H1 (cell line): ENCODE measurements around the gene SOD2. TPM values are rescaled to one million over a fixed set of nuclear protein-coding genes. Genes with fewer than 3 reads are reported as not detected.

Experiments used
- CTCF ChIA-PET: fragments of 300-600 bp; sonication (Branson Sonifier 250); formaldehyde crosslinking; loops from one replicate; lab custom pipeline; 2021; ENCODE audit not compliant: partially characterized antibody; lab: Charles Lee
- POLR2A ChIA-PET: fragments of 300-600 bp; sonication (Branson Sonifier 250); formaldehyde crosslinking; loops from one replicate; lab custom pipeline; 2021; ENCODE audit warnings: inconsistent platforms; ENCODE audit not compliant: partially characterized antibody; lab: Charles Lee
- DNase-seq, 2 experiments: peaks; one replicate each; pipeline versions ENCODE4 v3.0.0 to v3.0.0-alpha.2; 2010 to 2022; ENCODE audit warnings: low spot score in 2 of 2, low read depth in 1 of 2, mixed read lengths in 1 of 2
- FAIRE-seq: peaks from 2 replicates; lab custom pipeline; 2011; peaks lifted over from hg19 to GRCh38; lab: Jason Lieb, UNC
- H2AFZ ChIP-seq: 2 replicates; pipeline ENCODE4 v1.8.1; 2012; ENCODE audit warnings: low read length, inconsistent platforms
- H2AK5ac ChIP-seq: 2 replicates; pipeline ENCODE4 v1.6.1; 2013; ENCODE audit warnings: low read depth, low read length
- H2BK120ac ChIP-seq: replicated peaks from 2 replicates; pipeline ENCODE3; 2013; ENCODE audit warnings: low read depth, low read length, inconsistent platforms
- H2BK12ac ChIP-seq: 2 replicates; pipeline ENCODE4 v1.6.1; 2013; ENCODE audit warnings: low read depth, low read length
- H2BK15ac ChIP-seq: 2 replicates; pipeline ENCODE4 v1.6.1; 2013; ENCODE audit warnings: low read length
- H2BK20ac ChIP-seq: 2 replicates; pipeline ENCODE4 v1.6.1; 2013; ENCODE audit warnings: low read length
- H2BK5ac ChIP-seq: 2 replicates; pipeline ENCODE4 v1.6.1; 2013; ENCODE audit warnings: low read depth, low read length
- H3K14ac ChIP-seq: 2 replicates; pipeline ENCODE4 v1.6.1; 2013; ENCODE audit warnings: inconsistent platforms; ENCODE audit not compliant: insufficient read length
- H3K18ac ChIP-seq: 2 replicates; pipeline ENCODE4 v1.6.1; 2013; ENCODE audit warnings: low read length; ENCODE audit errors: extremely low read depth
- H3K23ac ChIP-seq: 2 replicates; pipeline ENCODE4 v1.6.1; 2013; ENCODE audit warnings: inconsistent platforms; ENCODE audit not compliant: insufficient read length
- H3K23me2 ChIP-seq: 2 replicates; pipeline ENCODE4 v1.6.1; 2013; ENCODE audit warnings: low read depth, low read length
- H3K27ac ChIP-seq: 2 replicates; pipeline ENCODE4 v1.6.1; 2011; ENCODE audit warnings: low read depth, low read length, inconsistent platforms
- H3K27me3 ChIP-seq, 4 experiments: replicated peaks in 1 of 4; 1 replicate in 1 of 4; 2 replicates in 3 of 4; pipeline versions ENCODE4 v1.6.1 to v1.8.1; 2011 to 2013; ENCODE audit warnings: low read length in 3 of 4, mild to moderate bottlenecking in 3 of 4, inconsistent platforms in 2 of 4, mixed read lengths in 2 of 4, moderate library complexity in 1 of 4; ENCODE audit not compliant: control insufficient read depth in 3 of 4, insufficient read depth in 3 of 4; ENCODE audit errors: extremely low read depth in 1 of 4
- H3K36me3 ChIP-seq, 4 experiments: 2 replicates each; pipeline versions ENCODE4 v1.6.1 to v1.8.1; 2011 to 2013; ENCODE audit warnings: mild to moderate bottlenecking in 4 of 4, low read length in 3 of 4, moderate library complexity in 2 of 4, control low read depth in 1 of 4, inconsistent platforms in 1 of 4; ENCODE audit not compliant: insufficient read depth in 4 of 4, control insufficient read depth in 2 of 4
- H3K4ac ChIP-seq: replicated peaks from 2 replicates; pipeline ENCODE3; 2013; ENCODE audit warnings: low read length, low read depth, mixed read lengths, inconsistent platforms; ENCODE audit not compliant: insufficient read length
- H3K4me1 ChIP-seq, 4 experiments: replicated peaks in 1 of 4; 1 replicate in 1 of 4; 2 replicates in 3 of 4; pipeline versions ENCODE4 v1.6.1 to v1.8.1; 2011 to 2013; ENCODE audit warnings: low read length in 3 of 4, inconsistent platforms in 2 of 4, mixed read lengths in 1 of 4; ENCODE audit not compliant: insufficient read depth in 4 of 4, control insufficient read depth in 3 of 4
- H3K4me2 ChIP-seq, 2 experiments: 2 replicates each; pipeline versions ENCODE4 v1.6.1 to v1.8.1; 2011 to 2013; ENCODE audit warnings: low read depth in 2 of 2, low read length in 2 of 2, control low read depth in 1 of 2, inconsistent platforms in 1 of 2, mild to moderate bottlenecking in 1 of 2; ENCODE audit not compliant: insufficient read depth in 1 of 2
- H3K4me3 ChIP-seq, 4 experiments: fragments of 200-600, 300-600 bp in 1 of 4; sonication (generic), shearing (Covaris generic), sonication (Bioruptor Twin) in 1 of 4; 2 replicates each; pipeline versions ENCODE4 v1.5.1 to v1.8.1; 2011 to 2016; ENCODE audit warnings: low read length in 4 of 4, low read depth in 3 of 4, control low read depth in 2 of 4, inconsistent platforms in 2 of 4, mild to moderate bottlenecking in 2 of 4, mixed read lengths in 1 of 4, moderate library complexity in 1 of 4; ENCODE audit not compliant: insufficient read depth in 2 of 4; ENCODE audit errors: extremely low read depth in 1 of 4
- H3K56ac ChIP-seq: replicated peaks from 2 replicates; pipeline ENCODE3; 2013; ENCODE audit warnings: low read depth, mild to moderate bottlenecking, mixed read lengths, low read length, inconsistent platforms; ENCODE audit not compliant: insufficient read length
- H3K79me1 ChIP-seq: 2 replicates; pipeline ENCODE4 v1.6.1; 2013; ENCODE audit warnings: low read depth, low read length, control low read depth
- H3K79me2 ChIP-seq, 2 experiments: 2 replicates each; pipeline versions ENCODE4 v1.6.1 to v1.8.1; 2012 to 2013; ENCODE audit warnings: low read length in 2 of 2, mild to moderate bottlenecking in 2 of 2, inconsistent platforms in 1 of 2; ENCODE audit not compliant: insufficient read depth in 2 of 2, control insufficient read depth in 1 of 2
- H3K9ac ChIP-seq, 4 experiments: replicated peaks in 1 of 4; 1 replicate in 1 of 4; 2 replicates in 3 of 4; pipeline versions ENCODE4 v1.6.1 to v1.8.1; 2011 to 2013; ENCODE audit warnings: low read depth in 3 of 4, low read length in 3 of 4, control low read depth in 2 of 4, mild to moderate bottlenecking in 2 of 4, moderate library complexity in 2 of 4, inconsistent platforms in 1 of 4; ENCODE audit errors: extremely low read depth in 1 of 4
- H3K9me3 ChIP-seq, 2 experiments: 2 replicates each; pipeline versions ENCODE4 v1.6.1 to v1.8.1; 2012 to 2013; ENCODE audit warnings: mild to moderate bottlenecking in 2 of 2, moderate library complexity in 2 of 2, control low read depth in 1 of 2, inconsistent platforms in 1 of 2, low read depth in 1 of 2, low read length in 1 of 2, mixed read lengths in 1 of 2; ENCODE audit not compliant: insufficient read depth in 2 of 2
- H4K20me1 ChIP-seq, 2 experiments: replicated peaks in 1 of 2; 2 replicates each; pipeline versions ENCODE3 to v1.8.1; 2011 to 2013; ENCODE audit warnings: inconsistent platforms in 2 of 2, low read length in 2 of 2, mild to moderate bottlenecking in 1 of 2; ENCODE audit not compliant: insufficient read depth in 2 of 2, control insufficient read depth in 1 of 2
- H4K5ac ChIP-seq: 2 replicates; pipeline ENCODE4 v1.6.1; 2013; ENCODE audit warnings: low read length, low read depth, mixed read lengths, inconsistent platforms; ENCODE audit not compliant: insufficient read length
- H4K8ac ChIP-seq: 2 replicates; pipeline ENCODE4 v1.8.0; 2013; ENCODE audit warnings: mild to moderate bottlenecking, moderate library complexity, low read length, inconsistent platforms; ENCODE audit not compliant: insufficient read depth; ENCODE audit errors: extremely low read depth
- H4K91ac ChIP-seq: replicated peaks from 2 replicates; pipeline ENCODE3; 2013; ENCODE audit warnings: low read length, mixed read lengths, inconsistent platforms; ENCODE audit not compliant: insufficient read length
- RAD21 ChIP-seq, 2 experiments: IDR thresholded peaks in 1 of 2; conservative IDR thresholded peaks in 1 of 2; 2 replicates each; pipeline ENCODE4 v1.6.1; 2011; ENCODE audit warnings: low read depth in 2 of 2, low read length in 2 of 2, improper control_type of control experiment in 1 of 2, inconsistent platforms in 1 of 2, mild to moderate bottlenecking in 1 of 2, moderate library complexity in 1 of 2
- WGBS, 2 experiments: shearing (Covaris generic) in 1 of 2; methylation state at CpG; one replicate each; pipeline versions ENCODE4 v1.1.6 to v1.1.7; 2013 to 2015; ENCODE audit warnings: low lambda C conversion rate in 2 of 2, mixed read lengths in 2 of 2, inconsistent platforms in 1 of 2, low coverage in 1 of 2, missing lambda C conversion rate in 1 of 2; ENCODE audit not compliant: insufficient replicate concordance in 2 of 2, insufficient coverage in 1 of 2, insufficient read length in 1 of 2; ENCODE audit errors: extremely low coverage in 1 of 2, missing lambda C conversion rate in 1 of 2; 5-methylcytosine and 5-hydroxymethylcytosine counted together
- polyA plus RNA-seq, 7 experiments: library from polyadenylated mRNA; depleted of rRNA in 3 of 7; stranded (reverse) in 5 of 7; unstranded in 2 of 7; fragments of >200 nt in 5 of 7; fragments of 200-250 nt in 2 of 7; gene quantifications; 1 replicate in 5 of 7; 2 replicates in 1 of 7; 4 replicates in 1 of 7; pipeline versions ENCODE4 v1.2.1 to v1.2.3, GENCODE V29; 2011 to 2013; ENCODE audit warnings: missing spikeins in 2 of 7, mixed read lengths in 2 of 7
- total RNA-seq: library from RNA; stranded (reverse); fragmentation: NEBNext Ultra II Directional; extraction: Animal tissue kit (Norgen Biotek cat#: 25700); gene quantifications from 2 replicates; pipeline ENCODE4 v1.2.1, GENCODE V29; 2021
- TF ChIP-seq, protein P1 (sequence below): IDR thresholded peaks from 2 replicates; pipeline ENCODE4 v1.6.1; 2012; ENCODE audit warnings: inconsistent platforms
- TF ChIP-seq, protein P2 (sequence below), 3 experiments: IDR thresholded peaks; 1 replicate in 2 of 3; 2 replicates in 1 of 3; pipeline versions ENCODE4 v1.5.1 to v1.6.1; 2011; ENCODE audit warnings: low read length in 3 of 3, mild to moderate bottlenecking in 3 of 3, inconsistent platforms in 2 of 3, low read depth in 1 of 3, moderate library complexity in 1 of 3; ENCODE audit not compliant: insufficient read depth in 1 of 3; ENCODE audit errors: control extremely low read depth in 1 of 3

Gene SOD2
- total and polyA plus RNA-seq, 2 of the 8 experiments (the other 6 are each of a cell fraction or from before 2014, with no cell fraction given), result 31.1 to 88.7 TPM

DNA sequence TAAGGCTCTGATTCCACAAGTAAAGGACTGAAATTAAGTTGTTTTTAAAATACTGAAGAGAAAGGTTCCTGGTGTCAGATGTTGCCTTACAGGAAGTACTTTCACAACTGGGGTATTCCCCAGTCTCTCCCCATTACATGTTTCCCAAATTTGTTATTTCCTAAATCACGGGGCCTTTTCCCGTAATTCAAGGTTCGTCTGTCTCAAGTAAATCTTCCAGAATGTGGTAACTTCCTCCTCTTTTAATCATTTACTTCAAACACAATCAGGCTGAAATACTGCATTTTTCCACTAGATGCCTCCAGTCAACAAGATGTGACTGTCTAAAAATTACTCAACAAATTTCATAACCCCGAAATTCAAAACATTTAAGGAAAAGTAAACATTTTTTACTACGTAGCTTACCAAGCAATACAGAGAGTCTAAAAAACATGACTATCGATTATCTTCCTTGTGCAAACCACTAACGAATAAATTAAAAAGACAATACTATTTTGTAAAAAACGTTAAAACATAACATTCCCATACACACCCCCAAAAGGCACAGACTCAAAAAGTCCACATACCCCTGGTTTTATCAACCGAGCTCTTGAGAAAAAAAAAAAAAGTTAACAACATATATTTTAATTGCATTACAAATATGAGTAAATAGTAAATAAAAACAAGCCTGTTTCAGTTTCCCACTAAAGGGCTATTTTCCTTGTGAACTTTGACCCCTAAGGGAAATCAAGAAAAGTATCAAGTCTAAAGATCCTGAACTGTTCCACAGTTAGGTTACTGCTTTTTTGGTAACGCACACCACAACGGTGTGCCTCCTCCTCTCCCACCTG is 1.7 kb downstream of the SOD2 start:
- no peak overlapping the region for H3K9ac ChIP-seq

More for the DNA sequence above, 1.7 kb downstream of the SOD2 start:
- TF ChIP-seq RAD21 (IDR thresholded peaks at IDR 0.05 in 1 of 2, conservative IDR thresholded peaks at IDR 0.05 in 1 of 2; ENCODE audit: low read depth in 2 of 2, low read length in 2 of 2), result peak; percentile 49 to 56
- TF ChIP-seq, protein P1, sequence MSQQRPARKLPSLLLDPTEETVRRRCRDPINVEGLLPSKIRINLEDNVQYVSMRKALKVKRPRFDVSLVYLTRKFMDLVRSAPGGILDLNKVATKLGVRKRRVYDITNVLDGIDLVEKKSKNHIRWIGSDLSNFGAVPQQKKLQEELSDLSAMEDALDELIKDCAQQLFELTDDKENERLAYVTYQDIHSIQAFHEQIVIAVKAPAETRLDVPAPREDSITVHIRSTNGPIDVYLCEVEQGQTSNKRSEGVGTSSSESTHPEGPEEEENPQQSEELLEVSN, result no peak
- TF ChIP-seq, protein P2, sequence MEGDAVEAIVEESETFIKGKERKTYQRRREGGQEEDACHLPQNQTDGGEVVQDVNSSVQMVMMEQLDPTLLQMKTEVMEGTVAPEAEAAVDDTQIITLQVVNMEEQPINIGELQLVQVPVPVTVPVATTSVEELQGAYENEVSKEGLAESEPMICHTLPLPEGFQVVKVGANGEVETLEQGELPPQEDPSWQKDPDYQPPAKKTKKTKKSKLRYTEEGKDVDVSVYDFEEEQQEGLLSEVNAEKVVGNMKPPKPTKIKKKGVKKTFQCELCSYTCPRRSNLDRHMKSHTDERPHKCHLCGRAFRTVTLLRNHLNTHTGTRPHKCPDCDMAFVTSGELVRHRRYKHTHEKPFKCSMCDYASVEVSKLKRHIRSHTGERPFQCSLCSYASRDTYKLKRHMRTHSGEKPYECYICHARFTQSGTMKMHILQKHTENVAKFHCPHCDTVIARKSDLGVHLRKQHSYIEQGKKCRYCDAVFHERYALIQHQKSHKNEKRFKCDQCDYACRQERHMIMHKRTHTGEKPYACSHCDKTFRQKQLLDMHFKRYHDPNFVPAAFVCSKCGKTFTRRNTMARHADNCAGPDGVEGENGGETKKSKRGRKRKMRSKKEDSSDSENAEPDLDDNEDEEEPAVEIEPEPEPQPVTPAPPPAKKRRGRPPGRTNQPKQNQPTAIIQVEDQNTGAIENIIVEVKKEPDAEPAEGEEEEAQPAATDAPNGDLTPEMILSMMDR (IDR thresholded peaks at IDR 0.05; ENCODE audit: control extremely low read depth in 1 of 3, insufficient read depth in 1 of 3, low read depth in 1 of 3, low read length in 3 of 3), result peak in 2 of 3 experiments; percentile 14 to 39; a peak in 2 of 4 replicates
- Histone ChIP-seq H3K36me3 (peaks cover 0 to 12% (median 5%) of the 10 kb centered on the region in 4 experiments; a peak in 3 of 8 replicates), H2AFZ (no peak overlapping the region), H3K14ac (no peak overlapping the region), H2AK5ac (peak overlapping the region; percentile 39; the same call in 1 of the 2 replicates), H3K4me3 (peak overlapping the region; percentile 51 to 99 (median 88); a peak in 7 of 8 replicates), H3K9me3 (no peaks in the 10 kb centered on the region), H3K79me2 (peaks cover 3 to 33% of the 10 kb centered on the region in 2 experiments; a peak in 3 of 4 replicates), H4K5ac (no peak overlapping the region), H3K23me2 (peaks cover 14% of the 10 kb centered on the region), H3K56ac (no peak overlapping the region), H3K27ac (no peak overlapping the region), H3K79me1 (peaks cover 5% of the 10 kb centered on the region), H4K20me1 (peaks cover 4 to 12% of the 10 kb centered on the region in 2 experiments), H3K4me2 (peak overlapping the region; percentile 90 to 96), H2BK12ac (no peak overlapping the region), H2BK120ac (no peak overlapping the region), H2BK20ac (no peak overlapping the region), H3K23ac (no peak overlapping the region), H4K91ac (no peak overlapping the region), H3K4ac (no peak overlapping the region), H3K27me3 (no peaks in the 10 kb centered on the region), H3K18ac (no peak overlapping the region), H2BK5ac (no peak overlapping the region), H2BK15ac (0 out of 2 replicates have a peak overlapping the region, but pooled peaks have one; percentile 18), H3K4me1 (peaks cover 3 to 15% (median 8%) of the 10 kb centered on the region in 4 experiments), H4K8ac (no peak overlapping the region)
- DNase-seq, result no peak
- FAIRE-seq, result no peak
- WGBS, 2 experiments, result 77% methylated on average over 11 of the region's 11 CpGs; no CpG with 5 or more reads in 1 of the 2 experiments
- CTCF ChIA-PET, result interaction anchor here (0.9 to 2.1 kb wide), 13 partner anchors 8 to 522 kb away, joined by 3 to 7 read pairs (median 4); partner anchors contain the start of gene FNDC1
- POLR2A ChIA-PET, result interaction anchor here (0.9 to 4.5 kb wide), 13 partner anchors 11 to 522 kb away, joined by 3 to 32 read pairs (median 5); partner anchors contain the start of genes ACAT2, FNDC1, MRPL18 and TCP1
